K562 (cell line): ENCODE results near the gene SERPIND1. TPM values are rescaled to one million over a fixed set of nuclear protein-coding genes. Genes with fewer than 3 reads are reported as not detected.
A peak's percentile ranks its signal among the peaks of the same experiment; 100 is the strongest.

ENCODE experiments used
- CHD1 ChIP-seq: fragments of 200-600 bp; sonication (generic); IDR thresholded peaks from one replicate; pipeline ENCODE4 v1.6.1; 2012; ENCODE audit warnings: mild to moderate bottlenecking, moderate library complexity, low read length, inconsistent platforms
- HDAC6 ChIP-seq: IDR thresholded peaks from 2 replicates; pipeline ENCODE4 v1.6.1; 2012; ENCODE audit warnings: low read depth, mild to moderate bottlenecking, control low read depth, inconsistent platforms, low read length, moderate library complexity
- RREB1 ChIP-seq: fragments of 250-450 bp; sonication (Bioruptor Pico); IDR thresholded peaks from 2 replicates; pipeline ENCODE4 v1.4.0; 2020
- ZNF12 ChIP-seq: sonication (generic); formaldehyde crosslinking; IDR thresholded peaks from 2 replicates; pipeline ENCODE4 v1.4.0; 2020; ENCODE audit warnings: mild to moderate bottlenecking, missing genetic modification reagents
- ZNF121 ChIP-seq: sonication (generic); formaldehyde crosslinking; conservative IDR thresholded peaks from 2 replicates; pipeline ENCODE4 v1.8.0; 2022; ENCODE audit warnings: missing genetic modification reagents
- ZNF324 ChIP-seq: fragments of 250-450 bp; sonication (Bioruptor Pico); IDR thresholded peaks from 2 replicates; pipeline ENCODE4 v1.4.0; 2020; ENCODE audit warnings: mild to moderate bottlenecking
- ZSCAN32 ChIP-seq: fragments of 450-650 bp; formaldehyde crosslinking; IDR thresholded peaks from 2 replicates; pipeline ENCODE4 v1.4.0; 2020; ENCODE audit warnings: mild to moderate bottlenecking, moderate library complexity
- polyA plus RNA-seq, 8 experiments: library from polyadenylated mRNA; depleted of rRNA in 4 of 8; stranded (reverse) in 5 of 8; unstranded in 3 of 8; fragments of >200 nt; fragmentation: Nextera tagmentation in 2 of 8; fragmentation: Illumina TruSeq in 1 of 8; extraction: Ambion mirVana in 2 of 8; extraction: Trizol in 1 of 8; gene quantifications; 2 replicates each; pipeline versions ENCODE4 v1.2.1 to v1.2.3, GENCODE V29; 2011 to 2014; ENCODE audit warnings: inconsistent platforms in 1 of 8, missing spikeins in 1 of 8
- total RNA-seq, 7 experiments: library from RNA; depleted of rRNA in 6 of 7; stranded (reverse); fragments of >200 nt in 6 of 7; fragmentation: Illumina TruSeq in 2 of 7; extraction: Trizol in 2 of 7; gene quantifications; 2 replicates each; pipeline versions ENCODE4 v1.2.1 to v1.2.3, GENCODE V29; 2011 to 2021; ENCODE audit warnings: low replicate concordance in 1 of 7
- TF ChIP-seq, protein P1 (sequence below), 2 experiments: fragments of 450-650 bp in 1 of 2; sonication (generic) in 1 of 2; formaldehyde crosslinking; conservative IDR thresholded peaks; 2 replicates each; pipeline versions ENCODE4 v1.4.0 to v1.8.1; 2020 to 2022; ENCODE audit warnings: mild to moderate bottlenecking in 1 of 2, missing genetic modification reagents in 1 of 2
- TF ChIP-seq, protein P2 (sequence below): fragments of 250-450 bp; sonication (Bioruptor Pico); IDR thresholded peaks from 2 replicates; pipeline ENCODE4 v1.5.0; 2022; ENCODE audit warnings: mild to moderate bottlenecking

The SERPIND1 gene
- total and polyA plus RNA-seq, 9 of the 15 experiments (the other 6 are each of a cell fraction or from before 2014, with no cell fraction given): 0.04 to 0.11 (median 0.09) TPM; not detected in 6

DNA sequence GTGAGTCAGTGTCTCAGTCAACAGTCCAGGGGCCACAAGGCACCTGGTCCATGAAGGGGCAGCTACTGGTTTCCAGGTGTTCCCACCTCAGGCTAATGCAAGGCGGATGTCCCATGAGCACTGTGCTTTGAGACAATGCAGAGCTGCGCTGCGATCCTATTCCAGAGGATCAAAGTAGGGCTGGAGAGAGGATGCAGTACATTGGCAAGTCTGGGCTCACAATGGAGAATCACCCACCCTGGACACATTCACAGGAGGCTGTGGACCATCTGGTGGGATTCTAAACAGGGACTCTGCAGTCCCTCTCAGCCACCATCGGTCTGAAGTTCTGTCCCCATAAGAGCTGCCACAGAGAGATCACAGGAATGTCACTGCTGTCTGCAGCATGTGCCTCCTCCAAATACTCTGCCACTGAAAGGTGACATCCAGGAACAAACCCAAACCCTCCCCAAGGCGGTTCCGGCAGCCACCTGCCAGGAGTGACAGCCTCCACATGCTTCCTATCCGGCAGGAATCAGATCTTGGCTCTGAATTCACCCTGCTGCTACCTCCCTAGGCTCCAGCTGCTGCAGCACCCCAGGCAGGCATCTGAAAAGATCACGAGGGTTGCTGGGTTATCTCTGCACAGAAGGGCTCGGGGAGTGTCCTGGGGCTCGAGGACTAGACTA is 45.3 kb upstream of the SERPIND1 start (continued):
- TF ChIP-seq, protein P1, sequence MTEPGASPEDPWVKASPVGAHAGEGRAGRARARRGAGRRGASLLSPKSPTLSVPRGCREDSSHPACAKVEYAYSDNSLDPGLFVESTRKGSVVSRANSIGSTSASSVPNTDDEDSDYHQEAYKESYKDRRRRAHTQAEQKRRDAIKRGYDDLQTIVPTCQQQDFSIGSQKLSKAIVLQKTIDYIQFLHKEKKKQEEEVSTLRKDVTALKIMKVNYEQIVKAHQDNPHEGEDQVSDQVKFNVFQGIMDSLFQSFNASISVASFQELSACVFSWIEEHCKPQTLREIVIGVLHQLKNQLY (CRISPR knock-in tag; conservative IDR thresholded peaks at IDR 0.05): 0 out of 4 replicates have a peak, but pooled peaks of 1 of the 2 experiments have one; percentile 33
- TF ChIP-seq CHD1: peak; percentile 29
- TF ChIP-seq ZSCAN32: no peak
- no peak for TF ChIP-seq ZNF121
- TF ChIP-seq RREB1 (CRISPR knock-in tag): no peak
- TF ChIP-seq ZNF12 (CRISPR knock-in tag): peak; percentile 30; the same call in 1 of the 2 replicates
- TF ChIP-seq, protein P2, sequence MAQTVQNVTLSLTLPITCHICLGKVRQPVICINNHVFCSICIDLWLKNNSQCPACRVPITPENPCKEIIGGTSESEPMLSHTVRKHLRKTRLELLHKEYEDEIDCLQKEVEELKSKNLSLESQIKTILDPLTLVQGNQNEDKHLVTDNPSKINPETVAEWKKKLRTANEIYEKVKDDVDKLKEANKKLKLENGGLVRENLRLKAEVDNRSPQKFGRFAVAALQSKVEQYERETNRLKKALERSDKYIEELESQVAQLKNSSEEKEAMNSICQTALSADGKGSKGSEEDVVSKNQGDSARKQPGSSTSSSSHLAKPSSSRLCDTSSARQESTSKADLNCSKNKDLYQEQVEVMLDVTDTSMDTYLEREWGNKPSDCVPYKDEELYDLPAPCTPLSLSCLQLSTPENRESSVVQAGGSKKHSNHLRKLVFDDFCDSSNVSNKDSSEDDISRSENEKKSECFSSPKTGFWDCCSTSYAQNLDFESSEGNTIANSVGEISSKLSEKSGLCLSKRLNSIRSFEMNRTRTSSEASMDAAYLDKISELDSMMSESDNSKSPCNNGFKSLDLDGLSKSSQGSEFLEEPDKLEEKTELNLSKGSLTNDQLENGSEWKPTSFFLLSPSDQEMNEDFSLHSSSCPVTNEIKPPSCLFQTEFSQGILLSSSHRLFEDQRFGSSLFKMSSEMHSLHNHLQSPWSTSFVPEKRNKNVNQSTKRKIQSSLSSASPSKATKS (CRISPR knock-in tag): no peak
- TF ChIP-seq HDAC6: no peak
- TF ChIP-seq ZNF324 (CRISPR knock-in tag): no peak
